PC-9 (cell line): ENCODE measurements around the gene RTP5.

Experiments
- EZH2 ChIP-seq: fragments of 200-600 bp; sonication (generic); IDR thresholded peaks from 2 replicates; pipeline ENCODE4 v1.8.0; 2017; ENCODE audit warnings: antibody characterized with exemption, low read depth
- TF ChIP-seq, protein P1 (sequence below): fragments of 200-600 bp; sonication (generic); conservative IDR thresholded peaks from 2 replicates; pipeline ENCODE4 v1.6.1; 2017; ENCODE audit warnings: mixed run types, antibody characterized with exemption, mild to moderate bottlenecking, moderate library complexity

DNA sequence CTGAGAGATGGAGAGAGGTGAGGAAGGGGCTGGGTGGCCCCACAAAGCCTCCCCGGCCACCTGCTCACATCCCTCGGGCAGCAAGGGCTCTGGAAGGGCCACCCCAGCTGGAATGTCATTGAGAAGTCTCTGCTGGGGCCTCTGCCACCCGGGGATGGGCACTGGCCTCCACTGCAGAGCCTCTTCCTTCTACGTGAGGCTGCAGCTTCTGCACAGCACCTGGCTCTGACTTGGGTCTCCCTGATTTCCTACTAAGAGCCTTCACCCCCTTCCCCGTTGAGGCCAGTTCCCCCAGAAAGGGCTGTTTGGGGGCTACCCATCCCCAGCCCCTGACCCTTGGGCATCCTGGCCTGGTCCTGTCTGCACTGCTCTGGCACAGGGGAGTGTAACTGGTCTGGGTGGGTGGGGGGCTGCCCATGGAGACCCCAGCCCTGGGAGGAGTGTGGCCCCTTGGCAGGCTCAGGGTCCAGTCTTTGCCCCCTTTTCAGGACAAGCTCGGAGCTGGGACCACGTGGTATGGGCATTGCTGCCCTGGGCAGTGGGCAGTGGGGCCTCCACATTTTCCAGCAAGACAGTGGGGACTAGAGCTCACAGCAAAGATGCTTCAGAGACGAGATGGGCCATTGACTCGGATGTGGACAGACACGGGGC, 16.4 kb upstream of the RTP5 start:
- TF ChIP-seq, protein P1, sequence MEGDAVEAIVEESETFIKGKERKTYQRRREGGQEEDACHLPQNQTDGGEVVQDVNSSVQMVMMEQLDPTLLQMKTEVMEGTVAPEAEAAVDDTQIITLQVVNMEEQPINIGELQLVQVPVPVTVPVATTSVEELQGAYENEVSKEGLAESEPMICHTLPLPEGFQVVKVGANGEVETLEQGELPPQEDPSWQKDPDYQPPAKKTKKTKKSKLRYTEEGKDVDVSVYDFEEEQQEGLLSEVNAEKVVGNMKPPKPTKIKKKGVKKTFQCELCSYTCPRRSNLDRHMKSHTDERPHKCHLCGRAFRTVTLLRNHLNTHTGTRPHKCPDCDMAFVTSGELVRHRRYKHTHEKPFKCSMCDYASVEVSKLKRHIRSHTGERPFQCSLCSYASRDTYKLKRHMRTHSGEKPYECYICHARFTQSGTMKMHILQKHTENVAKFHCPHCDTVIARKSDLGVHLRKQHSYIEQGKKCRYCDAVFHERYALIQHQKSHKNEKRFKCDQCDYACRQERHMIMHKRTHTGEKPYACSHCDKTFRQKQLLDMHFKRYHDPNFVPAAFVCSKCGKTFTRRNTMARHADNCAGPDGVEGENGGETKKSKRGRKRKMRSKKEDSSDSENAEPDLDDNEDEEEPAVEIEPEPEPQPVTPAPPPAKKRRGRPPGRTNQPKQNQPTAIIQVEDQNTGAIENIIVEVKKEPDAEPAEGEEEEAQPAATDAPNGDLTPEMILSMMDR: no peak
- no peak for TF ChIP-seq EZH2
